Renal cortical epithelial cell (primary cell): ENCODE data around the gene OR2J2. TPM values are rescaled to one million over a fixed set of nuclear protein-coding genes. Genes with fewer than 3 reads are reported as not detected.

Source experiments
- total RNA-seq: library from RNA; depleted of rRNA; stranded (reverse); fragments of >200 nt; gene quantifications from 2 replicates; pipeline ENCODE4 v1.2.3, GENCODE V29; 2014

Gene OR2J2
- total RNA-seq, 1 donor from 2014 or later: not detected

Other genes starting within 250 kb of the OR2J2 start
- 58.3 and 66.5 TPM in 2 replicates for gene TRIM27, start 246.9 kb upstream of the OR2J2 start, total RNA-seq
- gene ZNF311, start 165.6 kb upstream of the OR2J2 start, total RNA-seq: 1.6 and 2.1 TPM in 2 replicates
- gene OR2W1, start 125.7 kb upstream of the OR2J2 start, total RNA-seq: not detected in 2 replicates
- not detected in 2 replicates for gene OR2B3, start 83.6 kb upstream of the OR2J2 start, total RNA-seq
- gene OR2J1, start 71.4 kb upstream of the OR2J2 start, total RNA-seq: not detected in 2 replicates
- gene OR2J3, start 62.8 kb upstream of the OR2J2 start, total RNA-seq: not detected in 2 replicates
- 0.05 TPM in 1 of 2 replicates, not detected in the other for gene OR14J1, start 130.8 kb downstream of the OR2J2 start, total RNA-seq
- gene OR5V1, start 198.0 kb downstream of the OR2J2 start, total RNA-seq: not detected in 2 replicates
- gene OR12D3, start 204.4 kb downstream of the OR2J2 start, total RNA-seq: not detected in 2 replicates
- 0.10 and 0.52 TPM in 2 replicates for gene OR12D2, start 224.7 kb downstream of the OR2J2 start, total RNA-seq
- not detected in 2 replicates for gene OR12D1, start 244.0 kb downstream of the OR2J2 start, total RNA-seq